Lower lobe of right lung (tissue), 2 donors: ENCODE results near the gene FAR1. TPM values are rescaled to one million over a fixed set of nuclear protein-coding genes. Genes with fewer than 3 reads are reported as not detected.

Source experiments
- ATAC-seq, 2 donors: fragments of 200-7000 bp; cut with Tn5 transposase; one replicate each; pipeline ENCODE4 v1.9.1; 2020 to 2022; ENCODE audit warnings: mild to moderate bottlenecking in 2 of 2, moderate library complexity in 2 of 2
- DNase-seq: peaks from one replicate; pipeline ENCODE4 v3.0.0-alpha.2; 2020
- H3K27ac ChIP-seq: fragments of 200-600 bp; one replicate; pipeline ENCODE4 v1.8.0; 2022
- H3K27me3 ChIP-seq: fragments of 200-600 bp; one replicate; pipeline ENCODE4 v1.8.0; 2022; ENCODE audit warnings: low read depth
- H3K36me3 ChIP-seq: fragments of 200-600 bp; one replicate; pipeline ENCODE4 v1.8.0; 2022; ENCODE audit warnings: mild to moderate bottlenecking
- H3K4me1 ChIP-seq: fragments of 200-600 bp; one replicate; pipeline ENCODE4 v1.8.0; 2022
- H3K4me3 ChIP-seq: fragments of 200-600 bp; one replicate; pipeline ENCODE4 v1.8.0; 2022; ENCODE audit warnings: mild to moderate bottlenecking
- H3K9me3 ChIP-seq: fragments of 200-600 bp; one replicate; pipeline ENCODE4 v1.8.0; 2022
- intact Hi-C: fragments of 100-400 bp; cut with DNase I; formaldehyde crosslinking; loops from one replicate; pipeline ENCODE4 v1.11.0; 2022
- total RNA-seq: library from RNA; stranded (reverse); fragmentation: NEBNext Ultra II Directional; extraction: Animal tissue kit (Norgen Biotek cat#: 25700); gene quantifications from one replicate; pipeline ENCODE4 v1.2.1, GENCODE V29; 2021
- TF ChIP-seq, protein P1 (sequence below): fragments of 200-600 bp; IDR thresholded peaks from one replicate; pipeline ENCODE4 v1.8.0; 2022; ENCODE audit warnings: antibody characterized with exemption, mild to moderate bottlenecking
- donor health status: DM: no; HTN: yes; CAD: no; lungs with severe emphysema.

Gene FAR1
- total RNA-seq, 1 donor from 2014 or later, result 65.3 TPM

DNA sequence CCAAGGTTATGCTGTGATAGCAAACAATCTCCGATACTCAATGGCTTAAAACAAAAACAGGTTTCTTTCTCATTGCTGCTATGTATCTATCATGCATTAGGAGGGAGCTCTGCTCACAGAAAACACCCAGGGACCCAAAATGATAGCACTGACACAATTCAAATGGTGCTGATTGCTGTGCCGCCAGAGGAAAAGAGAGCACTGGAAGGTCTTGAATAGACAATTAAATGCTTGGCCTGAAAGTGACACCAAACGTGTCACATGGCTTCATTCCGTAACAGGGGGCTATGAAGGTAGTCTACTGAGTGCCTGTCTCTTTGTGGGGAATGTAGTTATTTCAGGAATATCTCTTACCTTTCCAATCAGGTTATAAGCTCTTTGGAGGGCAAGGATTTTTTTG is 94.2 kb downstream of the FAR1 start:
- TF ChIP-seq, protein P1, sequence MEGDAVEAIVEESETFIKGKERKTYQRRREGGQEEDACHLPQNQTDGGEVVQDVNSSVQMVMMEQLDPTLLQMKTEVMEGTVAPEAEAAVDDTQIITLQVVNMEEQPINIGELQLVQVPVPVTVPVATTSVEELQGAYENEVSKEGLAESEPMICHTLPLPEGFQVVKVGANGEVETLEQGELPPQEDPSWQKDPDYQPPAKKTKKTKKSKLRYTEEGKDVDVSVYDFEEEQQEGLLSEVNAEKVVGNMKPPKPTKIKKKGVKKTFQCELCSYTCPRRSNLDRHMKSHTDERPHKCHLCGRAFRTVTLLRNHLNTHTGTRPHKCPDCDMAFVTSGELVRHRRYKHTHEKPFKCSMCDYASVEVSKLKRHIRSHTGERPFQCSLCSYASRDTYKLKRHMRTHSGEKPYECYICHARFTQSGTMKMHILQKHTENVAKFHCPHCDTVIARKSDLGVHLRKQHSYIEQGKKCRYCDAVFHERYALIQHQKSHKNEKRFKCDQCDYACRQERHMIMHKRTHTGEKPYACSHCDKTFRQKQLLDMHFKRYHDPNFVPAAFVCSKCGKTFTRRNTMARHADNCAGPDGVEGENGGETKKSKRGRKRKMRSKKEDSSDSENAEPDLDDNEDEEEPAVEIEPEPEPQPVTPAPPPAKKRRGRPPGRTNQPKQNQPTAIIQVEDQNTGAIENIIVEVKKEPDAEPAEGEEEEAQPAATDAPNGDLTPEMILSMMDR, result no peak
- H3K36me3 ChIP-seq, result no peaks in the 10 kb centered on the region
- no peaks in the 10 kb centered on the region for H3K9me3 ChIP-seq
- H3K27me3 ChIP-seq, result no peaks in the 10 kb centered on the region
- H3K27ac ChIP-seq, result no peak overlapping the region
- ATAC-seq, result no peak
- intact Hi-C loops, result no loop called here
- no peak overlapping the region for H3K4me3 ChIP-seq
- H3K4me1 ChIP-seq, result no peaks in the 10 kb centered on the region
- DNase-seq, result no peak

- Histone ChIP-seq H3K9me3 (no peaks in the 10 kb centered on the region), H3K36me3 (no peaks in the 10 kb centered on the region), H3K27me3 (no peaks in the 10 kb centered on the region), H3K27ac (no peak overlapping the region), H3K4me1 (no peaks in the 10 kb centered on the region), H3K4me3 (no peak overlapping the region)
- no peak for DNase-seq
- intact Hi-C loops, result no loop called here
- TF ChIP-seq, protein P1, result no peak
- no peak for ATAC-seq
Measured at GRCh38 chr11:13763341-13763740, 94.9 kb downstream of the FAR1 start.

- ATAC-seq, result no peak
- Histone ChIP-seq H3K4me3 (no peak overlapping the region), H3K4me1 (no peaks in the 10 kb centered on the region), H3K9me3 (no peaks in the 10 kb centered on the region), H3K27me3 (no peaks in the 10 kb centered on the region), H3K27ac (no peak overlapping the region), H3K36me3 (no peaks in the 10 kb centered on the region)
- intact Hi-C loops, result no loop called here
- no peak for DNase-seq
- TF ChIP-seq, protein P1, result no peak
Measured at GRCh38 chr11:13765886-13766285, 97.4 kb downstream of the FAR1 start.

- DNase-seq (no peak), ATAC-seq (no peak)
- intact Hi-C loops, result no loop called here
- no peak overlapping the region for H3K27ac ChIP-seq
- TF ChIP-seq, protein P1, result no peak
- H3K36me3 ChIP-seq, result no peaks in the 10 kb centered on the region
- H3K4me1 ChIP-seq, result no peaks in the 10 kb centered on the region
- no peaks in the 10 kb centered on the region for H3K27me3 ChIP-seq
- no peak overlapping the region for H3K4me3 ChIP-seq
- H3K9me3 ChIP-seq, result no peaks in the 10 kb centered on the region
Measured at GRCh38 chr11:13767471-13767870, 99.0 kb downstream of the FAR1 start.

GRCh38 chr11:13769188-13769587 is 100.7 kb downstream of the FAR1 start:
- Histone ChIP-seq H3K9me3 (no peaks in the 10 kb centered on the region), H3K4me3 (no peak overlapping the region), H3K36me3 (no peaks in the 10 kb centered on the region), H3K27ac (no peak overlapping the region), H3K27me3 (no peaks in the 10 kb centered on the region), H3K4me1 (no peaks in the 10 kb centered on the region)
- DNase-seq (no peak), ATAC-seq (no peak)
- intact Hi-C loops, result no loop called here
- TF ChIP-seq, protein P1, result no peak

DNA sequence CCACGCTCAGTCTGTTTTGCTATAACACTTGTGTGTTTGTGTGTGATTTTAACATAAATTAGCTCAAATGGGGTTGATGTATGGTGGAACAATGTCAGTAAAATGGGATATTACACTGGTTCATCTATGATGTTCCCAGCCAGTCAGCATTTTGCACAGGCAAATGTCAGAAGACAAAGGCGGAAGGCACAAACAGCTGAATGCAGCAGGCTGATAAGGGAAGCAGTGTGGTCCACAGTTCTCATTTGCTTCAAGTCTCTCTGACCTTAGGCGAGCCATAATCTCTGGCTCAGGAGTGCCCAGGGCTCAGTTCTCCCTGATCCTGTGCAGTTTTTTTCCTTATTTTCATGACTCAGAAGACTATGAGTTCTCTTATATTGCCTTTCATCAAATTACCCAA is 102.7 kb downstream of the FAR1 start:
- H3K4me3 ChIP-seq, result no peak overlapping the region
- H3K4me1 ChIP-seq, result no peaks in the 10 kb centered on the region
- H3K27ac ChIP-seq, result no peak overlapping the region
- TF ChIP-seq, protein P1, result no peak
- ATAC-seq (no peak), DNase-seq (no peak)
- no peaks in the 10 kb centered on the region for H3K36me3 ChIP-seq
- no peaks in the 10 kb centered on the region for H3K9me3 ChIP-seq
- intact Hi-C loops, result no loop called here
- H3K27me3 ChIP-seq, result no peaks in the 10 kb centered on the region
